DMS 273 (cell line): ENCODE data around the gene ASIC4.

Experiments
- DNase-seq: peaks from one replicate; lab custom pipeline; 2025; ENCODE audit not compliant: unreplicated experiment; lab: John Stamatoyannopoulos, UW

ASIC4 gene, protein sequence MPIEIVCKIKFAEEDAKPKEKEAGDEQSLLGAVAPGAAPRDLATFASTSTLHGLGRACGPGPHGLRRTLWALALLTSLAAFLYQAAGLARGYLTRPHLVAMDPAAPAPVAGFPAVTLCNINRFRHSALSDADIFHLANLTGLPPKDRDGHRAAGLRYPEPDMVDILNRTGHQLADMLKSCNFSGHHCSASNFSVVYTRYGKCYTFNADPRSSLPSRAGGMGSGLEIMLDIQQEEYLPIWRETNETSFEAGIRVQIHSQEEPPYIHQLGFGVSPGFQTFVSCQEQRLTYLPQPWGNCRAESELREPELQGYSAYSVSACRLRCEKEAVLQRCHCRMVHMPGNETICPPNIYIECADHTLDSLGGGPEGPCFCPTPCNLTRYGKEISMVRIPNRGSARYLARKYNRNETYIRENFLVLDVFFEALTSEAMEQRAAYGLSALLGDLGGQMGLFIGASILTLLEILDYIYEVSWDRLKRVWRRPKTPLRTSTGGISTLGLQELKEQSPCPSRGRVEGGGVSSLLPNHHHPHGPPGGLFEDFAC

DNA sequence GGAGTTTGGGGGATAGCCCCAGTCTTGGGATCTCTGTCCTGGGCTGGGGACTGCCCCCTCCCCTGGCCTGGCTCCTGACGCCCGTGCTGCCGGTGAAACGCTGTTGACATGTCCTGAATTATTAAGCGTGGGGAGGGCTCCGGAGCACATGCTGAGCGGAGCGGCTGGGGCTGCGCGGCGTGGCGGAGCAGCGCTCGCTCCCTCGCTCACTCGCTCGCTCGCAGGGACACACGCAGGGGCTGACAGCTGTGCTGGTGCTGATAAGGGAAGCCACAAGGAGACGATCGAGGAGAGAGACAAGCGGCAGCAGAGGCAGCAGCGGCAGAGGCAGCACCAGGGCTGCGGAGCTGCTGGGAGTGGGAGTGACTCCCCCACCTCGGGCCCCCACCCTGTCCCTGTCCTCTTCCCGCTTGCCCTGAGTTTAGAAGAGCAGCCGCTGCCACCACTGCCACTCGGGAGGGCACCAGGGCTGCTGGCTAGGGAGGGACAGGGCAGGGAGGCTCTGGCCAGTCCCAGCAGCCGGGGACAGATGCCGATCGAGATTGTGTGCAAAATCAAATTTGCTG is at the start of gene ASIC4:
Gene ASIC4 (plus strand): TSS at position 287 of the 566 bp plus-strand sequence. CDS start 243 bp downstream, at position 530.
- DNase-seq, result peak; percentile 84

DNA sequence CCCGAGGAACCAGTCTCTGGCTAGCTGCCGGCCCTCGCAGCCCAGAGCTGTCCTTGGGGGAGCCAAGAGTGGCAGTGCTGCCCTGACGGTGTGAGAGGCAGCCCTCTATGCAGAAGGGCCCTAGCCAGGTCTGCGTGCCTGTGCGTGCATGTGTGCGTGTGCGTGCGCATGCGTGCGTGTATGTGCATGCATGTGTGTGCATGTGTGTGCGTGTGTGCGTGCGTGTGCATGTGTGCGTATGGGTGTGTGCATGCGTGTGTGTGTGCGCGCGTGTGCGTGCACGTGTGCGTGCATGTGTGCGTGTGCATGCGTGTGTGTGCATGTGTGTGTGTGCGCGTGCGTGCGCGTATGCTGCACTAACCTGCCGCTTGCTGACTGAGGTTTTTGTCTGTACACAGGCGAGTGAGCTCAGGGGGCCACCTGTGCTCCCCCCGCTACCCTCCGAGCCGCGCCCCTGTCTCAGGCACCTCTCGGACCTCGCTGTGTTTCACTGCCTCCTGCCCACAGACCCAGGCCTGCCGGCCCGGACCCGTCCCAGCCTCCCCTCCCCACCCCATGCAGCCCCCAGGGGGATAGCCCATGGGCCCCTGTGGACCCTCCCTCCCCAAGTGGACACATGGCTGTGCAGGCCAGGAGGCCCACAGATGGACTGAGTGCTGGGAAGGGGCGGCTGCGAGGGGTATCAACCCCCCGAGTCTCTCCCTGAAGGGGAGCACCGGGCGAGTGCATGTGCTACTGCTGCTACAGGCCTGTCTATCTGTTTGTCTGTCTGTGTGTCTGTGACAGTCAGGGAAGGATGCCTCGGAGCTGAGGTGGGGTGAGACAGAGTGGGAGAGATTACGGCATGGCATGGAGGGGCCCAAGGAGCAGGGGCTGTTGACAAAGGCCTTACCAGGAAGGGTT is 48.4 kb upstream of the ASIC4 start:
- DNase-seq, result no peak

DNA sequence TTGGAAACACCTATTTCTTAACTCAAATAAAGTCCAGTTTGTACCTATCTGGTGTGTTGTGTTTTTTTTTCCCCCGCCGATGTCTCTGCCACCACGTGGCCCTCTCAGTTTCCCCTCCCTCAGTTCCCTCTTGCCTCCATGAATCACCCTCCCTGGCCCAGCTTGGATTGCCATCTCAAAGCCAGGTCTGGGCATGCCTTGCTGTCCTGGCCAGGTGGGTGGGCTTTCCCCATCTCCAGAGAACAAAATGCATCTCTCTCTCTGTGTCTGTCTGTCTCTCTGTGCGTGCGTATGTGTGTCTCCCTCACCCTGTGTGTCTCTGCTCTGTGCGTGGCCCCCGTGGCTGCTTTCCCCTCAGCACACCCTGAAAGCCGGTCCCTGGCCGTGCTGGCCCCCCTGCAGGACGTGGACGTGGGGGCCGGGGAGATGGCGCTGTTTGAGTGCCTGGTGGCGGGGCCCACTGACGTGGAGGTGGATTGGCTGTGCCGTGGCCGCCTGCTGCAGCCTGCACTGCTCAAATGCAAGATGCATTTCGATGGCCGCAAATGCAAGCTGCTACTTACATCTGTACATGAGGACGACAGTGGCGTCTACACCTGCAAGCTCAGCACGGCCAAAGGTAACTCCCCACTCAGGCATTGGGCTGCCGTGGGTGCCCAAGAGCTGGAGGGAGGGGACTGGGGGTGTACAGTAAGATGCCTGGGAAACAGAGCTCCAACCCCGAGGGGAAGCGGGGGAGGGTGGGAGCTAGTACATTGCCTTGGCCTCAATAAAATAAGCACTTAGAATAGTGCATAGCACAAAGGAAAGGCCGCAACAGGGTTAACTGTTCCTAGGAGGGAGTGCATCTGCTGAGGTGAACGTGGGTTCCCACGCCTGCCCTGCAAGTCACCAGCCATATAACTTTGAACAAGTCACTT is 47.2 kb upstream of the ASIC4 start:
- no peak for DNase-seq

DNA sequence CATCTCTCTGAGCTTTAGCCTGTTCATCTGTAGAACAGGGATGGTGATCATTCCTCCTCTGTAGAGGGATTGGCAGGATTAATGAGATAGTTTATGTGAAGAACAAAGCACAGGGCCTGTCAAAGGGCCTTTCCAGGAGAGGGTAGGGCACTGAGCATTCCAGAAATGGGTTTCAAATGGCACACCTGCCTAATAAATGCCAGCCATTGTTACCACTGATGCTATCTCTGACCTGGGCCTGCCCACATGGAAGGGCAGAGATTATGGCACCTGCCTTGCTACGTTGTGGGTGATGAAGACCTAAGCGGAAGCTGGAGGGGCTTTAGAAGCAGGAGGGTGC is 46.6 kb upstream of the ASIC4 start:
- no peak for DNase-seq

DNA sequence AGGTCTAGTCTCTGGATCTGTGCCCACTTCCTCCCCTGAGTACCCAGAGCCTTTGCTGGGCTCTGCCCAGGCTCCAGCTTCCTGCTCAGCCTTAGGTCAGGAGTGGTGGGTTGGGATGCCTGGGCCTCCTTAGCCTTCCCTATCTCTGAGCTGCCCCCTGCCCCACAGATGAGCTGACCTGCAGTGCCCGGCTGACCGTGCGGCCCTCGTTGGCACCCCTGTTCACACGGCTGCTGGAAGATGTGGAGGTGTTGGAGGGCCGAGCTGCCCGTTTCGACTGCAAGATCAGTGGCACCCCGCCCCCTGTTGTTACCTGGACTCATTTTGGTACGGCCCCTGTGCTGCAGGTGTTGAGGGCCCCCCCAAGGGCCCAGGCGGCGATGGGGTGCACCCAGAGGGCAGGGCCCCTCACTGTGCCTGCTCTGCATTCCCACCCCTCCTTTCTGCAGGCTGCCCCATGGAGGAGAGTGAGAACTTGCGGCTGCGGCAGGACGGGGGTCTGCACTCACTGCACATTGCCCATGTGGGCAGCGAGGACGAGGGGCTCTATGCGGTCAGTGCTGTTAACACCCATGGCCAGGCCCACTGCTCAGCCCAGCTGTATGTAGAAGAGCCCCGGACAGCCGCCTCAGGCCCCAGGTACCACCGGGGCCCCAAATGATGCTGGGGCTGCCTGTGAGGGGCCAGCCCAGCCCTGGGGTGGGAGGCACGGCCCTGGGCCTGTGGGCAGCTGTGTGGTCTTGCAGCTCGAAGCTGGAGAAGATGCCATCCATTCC is 45.7 kb upstream of the ASIC4 start:
- DNase-seq, result no peak

DNA sequence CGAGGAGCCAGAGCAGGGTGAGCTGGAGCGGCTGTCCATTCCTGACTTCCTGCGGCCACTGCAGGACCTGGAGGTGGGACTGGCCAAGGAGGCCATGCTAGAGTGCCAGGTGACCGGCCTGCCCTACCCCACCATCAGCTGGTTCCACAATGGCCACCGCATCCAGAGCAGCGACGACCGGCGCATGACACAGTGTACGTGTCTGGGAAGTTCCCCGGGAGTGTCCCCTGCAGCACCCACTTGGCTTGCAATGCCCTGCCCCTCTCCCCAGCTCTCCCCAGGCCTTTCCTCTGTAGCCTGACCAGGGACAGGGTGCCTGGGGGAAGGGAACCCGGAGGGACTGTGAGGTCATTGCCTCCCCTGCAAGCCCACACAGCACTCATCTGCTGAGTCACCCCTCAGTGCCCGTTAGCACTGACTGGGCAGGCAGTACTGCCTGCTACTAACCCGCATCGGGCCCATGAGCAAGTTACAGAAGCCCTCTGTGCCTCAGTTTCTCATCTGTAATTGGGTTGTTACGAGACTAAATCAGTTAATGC is 45.0 kb upstream of the ASIC4 start:
- DNase-seq, result no peak

DNA sequence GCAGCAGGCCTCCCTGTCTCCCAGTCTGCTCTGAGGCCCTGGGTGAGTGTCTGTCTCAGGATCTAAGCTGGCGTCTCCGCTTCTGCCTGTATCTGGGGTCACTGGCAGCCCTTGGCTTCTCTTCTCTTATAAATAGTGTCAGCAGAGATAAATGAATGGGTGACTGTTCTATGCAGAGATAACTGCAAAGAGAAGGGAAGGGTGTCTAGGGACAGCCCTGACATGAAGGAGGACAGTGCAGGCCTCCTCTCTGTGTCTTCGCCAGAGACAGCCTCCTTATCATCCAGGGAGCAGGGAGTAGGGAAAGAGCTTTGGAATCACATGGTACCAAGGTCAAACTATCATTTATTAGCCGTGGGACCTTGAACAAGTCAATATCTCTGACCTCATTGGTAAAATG is 43.9 kb upstream of the ASIC4 start:
- no peak for DNase-seq

DNA sequence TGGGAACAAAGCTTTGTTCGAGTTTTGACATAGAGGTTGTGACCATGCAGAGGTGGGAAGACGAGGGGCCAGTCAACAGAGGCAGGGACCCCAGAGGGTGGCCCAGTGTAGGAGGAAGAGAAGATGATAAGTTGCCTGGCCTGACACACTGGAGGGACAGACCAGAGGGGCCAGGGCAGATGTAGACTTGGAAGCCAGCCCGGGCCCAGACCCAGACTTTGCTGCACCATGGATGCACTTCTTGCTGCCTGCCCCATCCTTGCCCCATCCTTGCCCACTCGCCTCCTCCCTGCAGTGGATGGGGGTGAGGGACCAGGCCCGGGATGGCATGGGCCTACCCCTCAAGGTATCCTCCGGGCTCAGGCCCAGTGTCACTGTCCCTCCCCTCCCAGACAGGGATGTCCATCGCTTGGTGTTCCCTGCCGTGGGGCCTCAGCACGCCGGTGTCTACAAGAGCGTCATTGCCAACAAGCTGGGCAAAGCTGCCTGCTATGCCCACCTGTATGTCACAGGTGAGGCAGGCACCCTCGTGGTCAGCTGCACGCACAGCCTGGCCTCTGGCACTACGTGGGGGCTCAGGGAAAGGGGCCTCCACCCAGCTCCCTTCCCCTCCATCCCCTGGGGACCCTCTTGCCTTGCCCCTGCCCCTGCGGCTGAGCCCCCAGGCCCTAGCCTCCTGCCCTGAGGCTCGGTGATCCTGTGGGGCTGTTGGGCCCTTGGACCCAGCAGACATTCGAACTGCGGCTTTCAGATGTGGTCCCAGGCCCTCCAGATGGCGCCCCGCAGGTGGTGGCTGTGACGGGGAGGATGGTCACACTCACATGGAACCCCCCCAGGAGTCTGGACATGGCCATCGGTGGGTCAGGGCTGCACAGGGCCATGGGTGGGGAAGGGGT is 42.6 kb upstream of the ASIC4 start:
- DNase-seq, result no peak

DNA sequence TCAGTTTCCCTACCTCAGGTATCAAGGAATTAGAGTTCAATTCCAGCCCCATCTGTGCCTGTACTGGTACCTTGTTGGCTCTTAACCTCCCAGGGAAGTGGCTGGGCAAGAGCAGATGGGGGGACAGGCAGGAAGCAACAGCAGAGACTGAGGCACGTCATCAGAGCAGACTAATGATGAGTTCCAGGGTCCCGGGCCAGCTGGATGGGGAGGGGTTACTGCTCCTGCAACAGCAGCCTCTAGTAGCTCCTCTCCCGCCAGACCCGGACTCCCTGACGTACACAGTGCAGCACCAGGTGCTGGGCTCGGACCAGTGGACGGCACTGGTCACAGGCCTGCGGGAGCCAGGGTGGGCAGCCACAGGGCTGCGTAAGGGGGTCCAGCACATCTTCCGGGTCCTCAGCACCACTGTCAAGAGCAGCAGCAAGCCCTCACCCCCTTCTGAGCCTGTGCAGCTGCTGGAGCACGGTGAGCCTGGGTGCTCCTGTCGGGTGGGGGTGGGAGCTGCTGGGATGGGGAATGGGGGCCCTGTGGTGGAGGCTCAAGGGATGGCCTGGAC is 41.6 kb upstream of the ASIC4 start:
- no peak for DNase-seq

DNA sequence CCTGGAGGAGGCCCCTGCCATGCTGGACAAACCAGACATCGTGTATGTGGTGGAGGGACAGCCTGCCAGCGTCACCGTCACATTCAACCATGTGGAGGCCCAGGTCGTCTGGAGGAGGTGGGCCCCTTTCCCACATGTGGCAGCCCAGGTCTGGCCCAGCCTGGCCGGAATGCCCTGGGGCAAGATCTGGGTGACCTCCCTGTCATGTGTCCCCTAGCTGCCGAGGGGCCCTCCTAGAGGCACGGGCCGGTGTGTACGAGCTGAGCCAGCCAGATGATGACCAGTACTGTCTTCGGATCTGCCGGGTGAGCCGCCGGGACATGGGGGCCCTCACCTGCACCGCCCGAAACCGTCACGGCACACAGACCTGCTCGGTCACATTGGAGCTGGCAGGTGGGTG is 40.8 kb upstream of the ASIC4 start:
- no peak for DNase-seq

DNA sequence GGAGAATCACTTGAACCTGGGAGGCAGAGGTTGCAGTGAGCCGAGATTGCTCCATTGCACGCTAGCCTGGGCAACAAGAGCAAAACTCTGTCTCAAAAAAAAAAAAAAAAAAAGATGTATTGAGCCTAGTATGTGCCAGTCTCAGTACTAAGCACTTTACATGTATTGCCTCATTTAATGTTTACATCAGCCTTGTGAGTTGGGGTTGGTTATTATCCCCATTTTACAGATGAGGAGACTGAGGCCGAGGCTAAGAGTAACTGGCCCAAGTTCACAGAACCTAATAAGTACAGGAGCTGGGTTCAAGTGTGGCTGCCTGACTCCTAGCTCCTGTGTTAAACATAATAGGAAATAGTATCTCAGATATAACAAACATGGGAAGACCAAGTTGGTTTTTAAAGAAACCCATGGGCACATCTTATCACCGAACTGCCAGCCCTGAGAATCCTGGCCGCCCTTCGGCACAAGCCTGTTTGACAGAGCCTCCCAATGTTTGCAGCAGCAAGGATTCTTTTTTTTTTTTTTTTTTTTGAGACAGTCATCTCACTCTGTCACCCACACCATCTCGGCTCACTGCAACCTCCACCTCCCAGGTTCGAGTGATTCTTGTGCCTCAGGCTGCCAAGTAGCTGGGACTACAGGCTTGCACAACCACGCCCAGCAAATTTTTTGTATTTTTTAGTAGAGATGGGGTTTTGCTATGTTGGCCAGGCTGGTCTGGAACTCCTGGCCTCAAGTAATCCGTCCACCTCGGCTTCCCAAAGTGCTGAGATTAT is 39.8 kb upstream of the ASIC4 start:
- DNase-seq, result no peak

DNA sequence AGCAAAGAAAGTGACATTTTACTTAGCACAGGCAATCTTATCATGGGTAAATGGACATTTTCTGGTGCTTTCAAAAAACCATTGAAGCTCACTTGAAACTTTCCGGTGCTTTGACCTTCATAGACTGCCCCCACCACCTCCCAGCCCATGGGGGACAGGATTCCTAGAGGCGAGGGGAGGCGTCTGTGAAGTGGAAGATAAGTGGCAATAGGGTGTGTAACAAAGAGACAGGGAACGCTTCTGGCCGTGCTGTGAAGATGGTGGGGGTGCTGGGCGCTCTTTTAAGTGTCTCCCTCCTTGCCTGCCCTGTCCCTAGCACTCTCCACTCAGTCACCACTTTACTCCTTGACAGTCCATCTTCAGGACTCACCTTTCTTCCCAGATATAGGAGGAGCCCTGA is 39.0 kb upstream of the ASIC4 start:
- no peak for DNase-seq

DNA sequence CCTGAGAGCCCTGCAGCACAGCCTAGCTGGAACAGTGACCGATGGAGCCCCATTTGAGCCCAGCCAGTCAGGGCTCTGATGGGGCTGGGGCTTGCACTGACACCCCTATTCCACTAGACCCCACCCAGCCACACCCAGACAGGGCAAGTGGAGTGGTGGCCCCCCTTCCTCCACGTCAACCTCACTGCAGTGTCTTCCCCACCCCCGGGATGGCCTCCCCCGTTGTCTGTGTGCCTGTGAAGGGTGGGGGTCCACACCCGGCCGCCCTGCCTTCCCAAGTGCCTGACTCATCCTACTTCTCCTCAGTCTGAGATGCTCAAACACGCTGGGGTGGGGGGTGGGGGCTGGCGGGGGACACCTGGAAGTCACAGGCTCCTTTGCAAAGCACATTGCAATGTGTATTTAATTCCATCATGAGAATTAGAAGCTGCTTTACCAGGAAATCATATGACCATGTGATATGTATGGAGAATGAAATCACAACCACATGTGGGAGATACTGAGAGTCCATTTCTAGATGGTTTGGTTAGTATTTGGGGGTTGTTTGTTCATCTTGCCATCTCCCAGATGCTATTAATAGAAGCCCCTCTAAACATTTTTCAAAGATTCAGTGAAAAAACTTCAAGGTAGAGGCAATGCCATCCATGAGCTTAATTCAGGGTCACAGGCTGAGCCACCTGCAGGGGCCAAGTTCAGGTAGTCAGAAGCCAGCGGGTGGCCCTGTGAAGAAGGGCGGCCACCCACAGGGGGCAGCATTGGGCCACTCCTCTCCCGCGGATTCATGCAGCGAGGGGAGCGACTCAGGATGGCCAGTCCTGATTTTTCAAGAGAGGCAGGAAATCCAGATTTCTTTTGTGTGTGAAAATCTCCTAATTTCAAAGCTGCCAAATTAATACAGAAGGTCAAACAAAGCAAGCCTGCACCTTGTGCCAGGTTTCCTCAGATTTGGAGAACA is 38.3 kb upstream of the ASIC4 start:
- DNase-seq, result peak; percentile 81

DNA sequence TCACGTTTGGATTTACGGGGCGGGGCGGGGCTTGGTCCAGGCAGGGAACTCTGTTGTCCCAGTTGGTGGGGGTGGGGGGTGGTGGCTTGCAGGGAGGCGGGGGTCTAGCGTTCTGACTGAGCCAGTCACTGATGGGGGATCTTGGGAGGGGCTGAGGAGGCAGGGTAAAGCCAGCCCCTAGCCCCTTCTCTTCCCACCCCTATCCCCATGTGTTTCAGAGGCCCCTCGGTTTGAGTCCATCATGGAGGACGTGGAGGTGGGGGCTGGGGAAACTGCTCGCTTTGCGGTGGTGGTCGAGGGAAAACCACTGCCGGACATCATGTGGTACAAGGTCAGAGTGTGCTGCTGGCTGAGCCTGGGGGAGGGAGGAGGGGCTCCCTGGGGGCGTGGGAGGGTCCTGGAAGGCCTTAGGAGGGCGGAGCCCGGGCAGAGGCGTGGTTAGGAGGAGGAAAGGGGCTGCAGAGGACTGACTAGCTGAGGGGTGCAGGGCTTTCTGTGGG is 37.6 kb upstream of the ASIC4 start:
- no peak for DNase-seq

DNA sequence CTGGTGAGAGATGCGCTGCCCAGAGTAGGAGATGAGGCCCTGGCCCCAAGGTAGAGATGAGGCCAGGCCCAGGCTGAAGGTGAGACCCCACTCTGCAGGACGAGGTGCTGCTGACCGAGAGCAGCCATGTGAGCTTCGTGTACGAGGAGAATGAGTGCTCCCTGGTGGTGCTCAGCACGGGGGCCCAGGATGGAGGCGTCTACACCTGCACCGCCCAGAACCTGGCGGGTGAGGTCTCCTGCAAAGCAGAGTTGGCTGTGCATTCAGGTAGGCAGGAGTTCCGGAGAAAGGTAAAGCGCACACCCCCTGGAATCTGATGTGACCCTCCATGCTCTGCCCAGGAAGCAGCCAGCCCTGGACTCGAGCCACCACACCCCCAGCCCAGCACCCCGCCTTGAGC is 37.1 kb upstream of the ASIC4 start:
- no peak for DNase-seq

DNA sequence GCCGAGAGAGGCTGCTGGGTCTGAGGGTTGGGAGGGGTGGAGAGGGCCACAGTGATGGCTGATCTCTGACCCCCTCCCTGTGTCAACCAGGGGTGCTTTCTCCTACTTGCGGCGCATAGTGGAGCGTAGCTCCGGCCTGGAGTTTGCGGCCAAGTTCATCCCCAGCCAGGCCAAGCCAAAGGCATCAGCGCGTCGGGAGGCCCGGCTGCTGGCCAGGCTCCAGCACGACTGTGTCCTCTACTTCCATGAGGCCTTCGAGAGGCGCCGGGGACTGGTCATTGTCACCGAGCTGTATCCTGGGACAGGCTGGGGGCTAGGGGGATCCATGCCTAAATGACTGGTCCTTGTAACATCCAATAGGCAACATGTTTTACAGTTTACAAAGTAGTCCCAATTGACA is 36.5 kb upstream of the ASIC4 start:
- no peak for DNase-seq
